HG03565 (cell line): ENCODE results near the gene EVC.
A peak's percentile ranks its signal among the peaks of the same experiment; 100 is the strongest.
"Not testable (repeated sequence)": the region's sequence is repeated elsewhere in the genome, so short reads cannot be mapped to it uniquely, and the experiment has no call there.

Experiments
- ATAC-seq: cut with Tn5 transposase; IDR thresholded peaks from one replicate; pipeline ENCODE4 v1.9.1; 2021; ENCODE audit warnings: mild to moderate bottlenecking, moderate library complexity; ENCODE audit not compliant: unreplicated experiment

Gene EVC

DNA sequence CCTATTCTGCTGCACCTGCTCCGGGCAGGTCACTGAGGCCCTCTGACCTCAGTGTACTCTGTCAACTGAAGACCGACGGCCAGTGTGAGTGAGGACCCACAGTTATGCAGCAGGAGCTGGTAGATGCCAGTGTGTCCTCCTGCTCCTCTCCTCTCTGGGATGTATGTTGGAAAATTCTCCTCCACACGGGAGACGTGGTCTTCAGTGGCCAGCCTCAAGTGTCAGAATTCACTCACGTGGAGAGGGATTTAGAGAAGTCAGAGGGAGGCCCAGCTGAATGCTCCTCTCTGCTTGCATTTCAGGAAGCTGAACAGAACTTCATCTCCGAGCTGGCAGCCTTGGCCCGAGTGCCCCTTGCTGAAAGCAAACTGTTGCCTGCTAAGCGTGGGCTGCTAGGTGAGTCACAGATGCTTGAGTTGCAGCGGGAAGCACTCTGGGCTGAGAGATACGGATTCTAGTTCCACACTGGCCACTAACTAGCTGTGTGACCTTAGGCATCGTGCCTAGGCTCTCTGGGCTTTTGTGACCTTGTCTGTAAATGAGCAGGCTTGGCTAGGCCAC, 98.3 kb downstream of the EVC start:
- no peak for ATAC-seq

DNA sequence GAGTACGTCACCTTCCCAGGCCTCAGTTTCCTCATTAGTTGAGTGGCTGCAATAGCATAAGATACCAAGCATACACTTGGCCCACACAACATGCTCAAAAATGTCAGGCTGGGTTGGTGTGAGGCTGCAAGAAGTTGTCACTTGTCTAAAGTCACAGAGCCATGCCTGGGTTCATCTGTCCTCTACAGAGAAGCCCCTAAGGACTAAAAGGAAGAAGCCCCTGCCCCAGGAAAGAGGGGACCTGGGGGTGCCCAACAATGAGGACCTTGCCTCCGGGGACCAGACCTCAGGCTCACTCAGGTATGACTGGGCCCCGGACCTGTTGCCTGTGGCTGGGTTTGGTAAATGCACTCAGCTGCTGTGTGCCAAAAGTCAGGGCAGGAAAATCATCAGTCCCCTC, 99.2 kb downstream of the EVC start:
- no peak for ATAC-seq

DNA sequence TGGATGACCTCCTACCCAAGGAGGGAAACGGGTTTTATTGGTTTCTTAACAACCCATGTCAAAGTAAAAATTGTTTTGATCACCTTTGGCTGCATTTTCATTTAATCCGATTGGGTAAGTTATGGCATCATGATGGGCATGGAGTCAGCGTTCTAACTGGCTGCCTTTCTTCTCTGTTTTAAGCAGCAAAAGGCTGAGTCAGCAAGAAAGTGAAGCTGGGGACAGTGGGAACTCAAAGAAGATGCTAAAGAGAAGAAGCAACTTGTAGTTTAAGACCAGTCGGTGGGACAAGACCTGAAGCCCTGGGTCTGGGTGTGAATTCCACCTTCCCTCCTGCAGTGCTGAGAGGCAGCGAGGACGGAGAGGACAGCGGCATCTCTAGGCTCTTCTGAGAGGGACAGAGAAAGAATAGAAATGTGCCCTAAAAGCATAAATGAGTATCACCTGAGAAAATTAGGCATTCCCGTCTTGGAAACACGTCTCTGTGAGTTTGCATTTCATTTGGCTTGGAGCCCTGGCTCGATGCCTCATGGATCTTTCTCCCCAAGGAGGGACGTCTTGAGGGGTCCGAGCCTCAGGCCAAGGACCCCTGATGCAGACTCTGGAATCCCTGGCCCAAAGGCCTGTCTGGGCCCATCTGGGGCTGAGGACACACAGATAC, 99.9 kb downstream of the EVC start:
- no peak for ATAC-seq

DNA sequence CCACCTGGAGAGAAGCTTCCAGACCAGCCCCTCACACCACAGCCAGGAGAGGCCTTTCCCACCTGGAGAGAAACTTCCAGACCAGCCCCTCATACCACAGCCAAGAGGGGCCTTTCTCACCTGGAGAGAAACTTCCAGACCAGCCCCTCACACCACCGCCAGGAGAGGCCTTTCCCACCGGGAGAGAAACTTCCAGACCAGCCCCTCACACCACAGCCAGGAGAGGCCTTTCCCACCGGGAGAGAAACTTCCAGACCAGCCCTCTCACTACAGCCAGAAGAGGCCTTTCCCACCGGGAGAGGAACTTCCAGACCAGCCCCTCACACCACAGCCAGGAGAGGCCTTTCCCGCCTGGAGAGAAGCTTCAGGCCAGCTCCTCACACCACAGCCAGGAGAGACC, 101.1 kb downstream of the EVC start:
- ATAC-seq, result not testable (repeated sequence)

DNA sequence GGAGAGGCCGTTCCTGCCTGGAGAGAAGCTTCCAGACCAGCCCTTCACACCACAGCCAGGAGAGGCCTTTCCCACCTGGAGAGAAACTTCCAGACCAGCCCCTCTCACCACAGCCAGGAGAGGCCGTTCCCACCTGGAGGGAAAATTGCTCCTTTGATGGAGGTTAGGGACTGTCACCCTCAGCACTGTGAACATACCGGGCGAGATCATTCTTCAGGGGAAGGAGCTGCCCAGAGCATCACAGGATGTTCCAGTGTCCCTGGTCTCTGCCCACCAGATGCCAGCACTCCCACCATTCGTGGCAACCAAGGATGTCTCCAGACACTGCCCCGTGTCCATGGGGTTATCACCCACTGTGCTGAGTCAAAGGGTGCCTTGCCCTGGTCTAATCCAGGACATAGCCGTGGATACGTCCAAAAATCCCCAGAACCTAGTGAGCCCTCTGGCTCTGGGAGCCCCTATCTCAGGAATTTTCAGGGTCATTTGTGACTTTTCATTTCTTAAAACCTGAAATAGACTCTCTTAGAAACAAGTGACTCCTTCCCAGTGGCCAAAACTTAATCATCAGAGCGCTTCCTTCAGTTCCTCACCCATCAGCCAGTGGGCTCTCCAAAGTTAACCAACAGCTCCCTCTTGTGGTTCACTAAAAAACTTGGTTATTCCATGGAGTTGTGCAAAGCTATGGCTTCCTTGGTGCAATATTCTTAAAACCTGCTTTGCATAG, 101.7 kb downstream of the EVC start:
- peak; percentile 70 for ATAC-seq

DNA sequence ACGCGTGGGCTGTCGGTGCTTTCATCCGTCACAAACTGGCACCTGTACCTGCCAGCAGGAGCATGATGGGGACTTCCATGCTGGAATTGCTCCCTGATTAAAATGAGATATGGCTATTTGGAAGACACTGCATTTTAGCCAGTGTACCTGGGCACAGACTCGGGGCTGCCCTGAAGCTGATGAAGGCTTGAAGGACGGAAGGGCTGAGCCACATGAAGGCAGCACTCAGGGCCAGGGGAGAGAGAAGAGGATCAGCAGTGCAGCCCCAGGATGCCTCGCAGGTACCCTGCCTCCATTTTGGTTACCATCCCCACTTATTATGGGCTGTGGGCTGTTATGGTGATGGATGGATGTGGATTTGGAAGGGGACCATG, 102.9 kb downstream of the EVC start:
- no peak for ATAC-seq

DNA sequence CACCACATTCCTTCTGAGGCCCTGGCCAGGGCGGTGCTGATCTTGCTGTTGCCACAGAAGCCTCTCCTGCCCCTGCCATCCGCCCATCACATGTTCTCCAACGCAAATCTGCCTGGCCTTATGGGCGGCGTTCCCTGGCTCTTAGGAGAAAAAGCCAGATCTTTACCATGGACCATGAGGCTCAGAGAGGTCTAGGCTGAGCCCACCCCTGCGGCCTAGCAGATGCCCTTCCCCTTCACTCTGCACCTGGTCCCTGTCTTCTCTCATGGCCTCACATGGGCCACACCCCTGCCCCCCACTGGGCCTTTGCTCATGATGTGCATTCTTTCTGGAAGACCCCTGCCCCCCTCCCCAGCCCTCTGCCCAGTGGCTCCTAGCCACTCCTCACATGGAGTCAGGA, 103.4 kb downstream of the EVC start:
- ATAC-seq, result no peak

DNA sequence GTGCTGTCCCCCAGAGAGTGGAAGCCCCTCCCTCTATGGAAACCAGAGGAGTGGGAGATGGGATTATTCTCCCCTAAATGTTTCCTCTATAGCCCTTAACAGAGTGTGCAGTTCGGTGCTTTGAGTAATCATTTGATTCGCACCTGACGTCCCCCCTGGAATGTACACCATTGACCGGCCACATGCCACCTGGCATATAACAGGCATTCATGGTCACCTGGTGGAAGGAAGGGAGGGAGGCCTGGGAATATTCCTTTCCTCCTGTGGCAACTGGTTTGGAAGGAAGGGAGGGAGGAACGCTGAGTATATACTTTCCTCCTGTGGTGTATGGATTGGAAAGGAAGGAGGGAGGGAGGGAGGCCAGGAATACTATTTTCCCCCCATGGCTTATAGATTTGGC, 104.6 kb downstream of the EVC start:
- no peak for ATAC-seq

DNA sequence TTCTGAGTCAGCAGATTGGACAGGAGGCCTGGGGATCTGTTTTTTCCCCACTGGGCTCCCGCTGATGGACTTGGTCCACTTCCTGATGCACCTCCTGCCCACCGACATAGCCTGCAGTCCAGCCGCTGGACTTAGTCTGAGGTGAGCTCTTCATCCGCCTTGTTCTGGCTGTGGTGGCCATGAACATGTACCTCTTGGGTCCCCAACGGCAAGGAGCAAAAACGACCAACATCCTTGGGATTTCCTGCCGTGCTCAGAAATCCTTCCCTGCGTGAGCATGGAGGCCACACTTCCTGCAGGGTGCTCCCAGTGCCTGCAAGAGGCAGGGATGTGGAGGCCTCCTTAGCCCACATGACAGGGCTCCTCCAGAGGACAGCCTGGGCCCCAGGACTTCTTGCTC, 105.1 kb downstream of the EVC start:
- ATAC-seq, result no peak

DNA sequence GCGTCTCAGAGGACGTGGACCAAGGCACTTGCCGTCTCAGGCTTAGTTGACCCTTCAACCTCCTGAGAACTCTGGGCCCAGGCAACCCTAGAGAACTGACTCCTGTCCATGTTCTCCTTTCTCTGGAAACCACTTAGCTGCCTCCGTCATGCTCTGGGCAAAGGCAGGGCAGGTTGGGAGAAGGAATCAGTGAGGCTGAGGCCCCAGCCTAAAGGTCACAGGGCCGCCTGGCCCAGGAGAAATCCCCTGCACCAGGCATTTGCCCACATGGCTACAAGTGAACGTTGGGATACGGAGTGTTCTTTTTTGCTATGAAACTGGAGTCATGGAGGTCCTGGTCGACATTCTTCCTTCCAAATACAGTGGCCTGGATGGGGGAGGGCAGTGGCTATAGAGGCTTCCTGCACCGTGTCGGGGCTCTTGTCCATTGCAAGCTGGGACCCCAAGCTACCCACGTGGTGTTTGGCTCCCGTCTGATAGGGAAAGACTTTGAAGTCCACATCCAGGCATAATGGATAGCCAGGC, 105.9 kb downstream of the EVC start:
- no peak for ATAC-seq

DNA sequence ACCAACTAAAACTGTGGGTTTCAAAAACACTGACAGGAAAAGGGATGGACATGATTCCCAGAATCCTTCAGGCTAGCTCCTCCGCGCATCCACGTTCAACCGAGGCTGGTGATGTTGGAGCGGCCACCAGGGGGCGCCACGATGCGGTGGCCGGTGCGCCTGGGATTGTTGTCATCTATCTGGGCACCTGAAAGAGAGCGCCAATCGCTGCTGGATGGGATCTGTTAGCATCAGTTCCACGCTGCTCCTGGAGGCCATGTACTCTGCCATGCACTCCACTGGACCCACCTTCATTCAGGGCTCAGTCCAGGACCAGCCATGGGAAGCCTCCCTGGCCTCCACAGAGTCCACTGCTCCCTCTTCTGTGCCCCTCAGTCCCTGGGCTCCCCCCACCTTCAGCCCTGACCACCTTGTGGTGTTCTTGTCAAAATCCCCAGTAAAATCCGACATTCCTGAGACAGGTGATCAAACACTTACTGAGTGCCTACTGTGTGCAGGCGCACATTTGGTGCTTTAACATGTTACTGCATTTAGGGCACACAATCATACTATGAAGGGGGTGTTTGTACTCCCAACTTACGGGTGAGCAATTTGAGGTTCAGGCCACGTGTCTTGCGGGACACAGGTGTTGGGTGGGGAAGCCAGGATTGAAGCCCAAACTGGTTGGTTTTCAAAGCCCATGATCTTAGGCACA, 110.8 kb downstream of the EVC start:
- no peak for ATAC-seq

DNA sequence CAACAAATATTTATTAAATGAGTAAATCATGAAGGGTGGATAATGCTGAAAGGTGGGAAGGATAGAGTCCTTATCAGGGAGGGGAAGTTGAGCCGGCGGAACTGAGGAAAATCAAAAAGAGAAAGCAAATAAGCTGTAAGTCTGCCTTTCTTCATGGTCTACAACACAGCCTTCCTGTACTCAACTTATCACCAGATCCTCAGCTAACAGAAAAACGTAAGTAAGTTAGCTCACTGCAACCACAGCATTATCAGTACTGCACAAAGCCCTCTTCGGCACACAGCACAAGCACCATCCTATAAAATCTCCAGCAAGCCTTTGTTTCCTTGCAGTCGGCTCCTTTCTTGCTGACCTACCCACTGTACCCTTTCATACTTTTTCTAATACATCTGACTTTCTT, 111.6 kb downstream of the EVC start:
- no peak for ATAC-seq

DNA sequence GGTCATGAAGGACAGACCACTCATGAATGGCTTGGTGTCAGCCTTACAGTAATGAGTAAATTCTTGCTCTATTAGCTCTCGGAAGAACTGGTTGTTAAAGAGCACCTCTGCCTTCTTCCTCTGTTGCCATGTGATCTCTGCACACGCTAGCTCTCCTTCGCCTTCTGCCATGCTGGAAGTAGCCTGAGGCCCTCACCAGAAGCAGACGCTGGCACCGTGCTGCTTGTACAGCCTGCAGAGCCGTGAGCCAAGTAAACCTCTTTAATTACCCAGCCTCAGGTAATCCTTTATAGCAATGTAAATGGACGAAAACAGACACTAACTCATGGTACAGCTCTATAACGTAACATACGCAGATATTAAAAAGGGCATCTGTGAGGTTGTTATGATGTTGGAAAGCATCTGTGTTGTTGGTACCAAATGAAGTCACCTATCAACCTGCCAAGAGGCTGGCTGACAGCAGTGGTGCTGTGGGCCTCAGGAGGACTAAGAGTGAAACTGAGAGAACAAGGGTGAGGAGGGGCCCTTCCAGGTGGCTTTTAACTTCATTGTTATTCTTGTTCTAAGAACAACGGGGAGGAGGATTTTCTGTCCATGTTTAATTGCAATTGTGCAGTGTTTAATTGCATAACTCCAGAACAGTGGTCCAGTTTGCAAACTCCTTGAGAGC, 112.7 kb downstream of the EVC start:
- ATAC-seq, result peak; percentile 35

DNA sequence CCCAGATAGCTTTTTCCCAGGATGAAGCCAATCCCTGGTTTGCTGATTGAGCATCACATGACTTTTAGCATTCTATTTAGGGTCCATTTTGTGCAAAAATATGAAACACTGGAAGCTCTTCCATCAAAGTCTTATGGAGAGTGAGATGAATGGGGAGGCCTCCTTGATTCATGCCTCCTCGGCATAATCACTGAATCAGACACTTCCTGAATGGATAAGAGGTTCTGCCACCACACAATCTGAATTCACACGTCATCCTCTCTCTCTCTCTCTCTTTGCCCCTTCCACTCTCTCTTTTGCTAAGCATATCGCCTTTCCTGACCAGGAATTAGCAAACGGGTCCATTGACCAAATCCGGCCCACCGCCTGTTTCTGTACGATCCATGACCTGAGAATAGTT, 113.2 kb downstream of the EVC start:
- ATAC-seq, result no peak

DNA sequence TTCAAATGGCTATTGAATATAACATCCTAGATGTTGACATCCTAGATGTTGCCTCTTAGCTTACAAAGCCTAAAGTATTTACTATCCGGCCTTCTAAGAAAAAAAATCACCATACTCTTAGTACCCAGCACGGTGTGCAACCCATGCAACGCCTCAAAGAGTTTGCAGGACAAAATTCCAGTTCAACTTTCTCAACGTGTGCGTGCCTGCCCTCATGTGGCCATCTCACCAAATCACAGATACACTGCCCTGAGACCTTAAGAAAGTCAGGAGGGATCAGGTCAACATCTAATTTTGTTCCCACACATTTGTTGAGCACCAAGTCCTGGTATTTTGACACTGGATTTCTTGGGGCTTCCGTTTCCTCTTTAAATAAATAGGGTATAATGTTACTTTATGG, 113.6 kb downstream of the EVC start:
- ATAC-seq, result no peak

DNA sequence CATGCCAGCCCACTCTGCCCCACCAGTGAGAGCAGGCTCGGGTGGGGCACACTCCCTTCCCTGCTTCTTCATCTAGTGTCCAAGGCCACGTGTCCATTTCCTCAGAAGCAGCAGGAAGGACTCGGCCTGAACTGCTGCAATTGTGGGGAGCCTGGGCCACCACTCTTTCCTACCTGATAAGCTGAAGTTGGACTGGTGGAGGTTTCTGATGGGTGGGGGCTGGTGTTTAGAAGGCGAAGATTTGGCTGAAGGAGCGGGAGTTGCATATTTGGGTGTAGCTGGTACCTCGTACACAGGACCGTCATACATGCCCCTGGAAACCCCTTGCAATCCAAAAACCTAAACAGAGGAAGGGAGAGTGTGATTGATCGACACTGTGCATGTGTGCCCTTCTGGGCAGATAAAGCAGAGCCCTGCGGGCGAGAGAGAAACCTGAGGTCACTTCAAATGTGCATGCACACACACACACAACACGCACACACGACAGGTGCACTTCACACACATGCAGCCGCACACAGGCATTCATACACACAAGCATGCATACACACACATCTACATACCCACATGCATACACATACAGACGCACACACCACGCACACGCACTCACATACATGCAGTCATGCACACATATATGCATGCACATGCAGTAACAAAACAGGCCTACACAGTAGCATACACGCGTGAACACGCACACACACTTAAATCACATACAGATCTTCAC, 114.5 kb downstream of the EVC start:
- ATAC-seq, result no peak

DNA sequence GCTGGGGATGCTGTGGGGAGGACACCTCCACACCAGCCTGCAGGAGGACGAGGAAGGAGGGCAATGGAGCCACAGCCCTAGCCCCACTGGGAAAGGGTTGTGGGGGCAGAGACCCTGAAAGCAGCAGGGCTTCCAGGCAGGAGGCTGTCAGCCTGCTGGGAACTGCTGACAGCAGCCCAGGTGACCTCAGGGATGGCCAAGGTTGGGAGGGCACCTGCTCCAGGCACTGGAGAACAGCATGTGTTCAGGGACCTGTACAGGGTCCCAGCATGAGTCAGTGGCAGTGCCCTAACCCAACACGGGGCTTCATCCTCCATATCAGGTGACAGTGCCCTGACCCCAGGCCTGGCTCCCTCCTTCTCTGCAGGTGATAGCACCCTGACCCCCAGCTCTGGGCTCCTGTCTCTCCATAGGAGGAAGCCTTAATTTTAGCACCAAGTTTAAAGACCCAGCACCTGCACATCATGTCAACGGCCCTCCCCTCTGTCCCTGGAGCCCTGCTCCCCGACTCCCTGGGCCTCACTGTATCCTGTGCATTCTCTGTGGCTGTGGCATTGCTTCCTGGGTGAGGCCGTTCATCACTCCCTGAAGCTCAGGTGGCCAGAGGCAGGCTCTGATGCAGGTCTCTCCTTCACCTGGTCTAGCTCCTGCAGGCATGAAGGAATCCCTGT, 115.6 kb downstream of the EVC start:
- no peak for ATAC-seq

DNA sequence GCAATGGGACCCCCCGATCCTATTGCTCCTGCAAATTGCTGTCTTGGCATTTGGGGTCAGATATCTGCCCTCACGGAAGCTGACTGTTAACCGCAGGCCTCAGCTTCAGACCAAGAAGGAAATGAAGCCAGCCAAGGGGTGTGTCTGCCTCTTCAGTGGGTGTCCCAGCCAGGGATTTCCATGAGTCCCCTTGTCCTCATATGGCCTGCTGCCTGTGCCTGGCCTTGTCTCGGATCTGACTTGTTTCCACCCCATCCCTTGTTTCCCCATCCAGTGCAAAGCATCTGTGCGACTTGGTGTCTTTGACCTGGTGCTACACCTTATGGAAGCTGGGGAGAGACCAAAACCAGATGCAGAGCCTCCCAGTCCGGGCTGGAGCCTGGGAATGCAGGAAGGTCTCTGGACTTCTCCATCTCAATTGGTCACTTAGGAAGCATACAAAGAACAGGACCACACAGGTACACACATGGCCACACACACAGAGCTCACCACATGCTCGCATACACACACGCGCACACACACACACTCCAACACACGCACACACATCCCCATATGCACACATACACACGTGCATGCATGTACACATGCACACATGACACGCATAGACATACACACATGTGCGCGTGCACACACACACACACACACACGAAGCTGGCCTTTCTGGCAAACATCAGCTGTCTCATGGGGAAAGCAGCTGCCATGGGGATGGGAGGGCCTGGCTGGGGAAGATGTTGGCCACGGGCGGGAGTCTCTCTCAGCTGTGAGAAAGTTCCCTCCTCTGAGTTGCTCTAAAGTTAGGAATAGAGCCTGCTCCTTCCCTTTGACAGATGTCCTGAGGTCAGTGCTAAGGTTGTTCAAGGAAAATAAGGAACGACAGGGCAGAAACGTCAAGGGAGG, 116.4 kb downstream of the EVC start:
- no peak for ATAC-seq

DNA sequence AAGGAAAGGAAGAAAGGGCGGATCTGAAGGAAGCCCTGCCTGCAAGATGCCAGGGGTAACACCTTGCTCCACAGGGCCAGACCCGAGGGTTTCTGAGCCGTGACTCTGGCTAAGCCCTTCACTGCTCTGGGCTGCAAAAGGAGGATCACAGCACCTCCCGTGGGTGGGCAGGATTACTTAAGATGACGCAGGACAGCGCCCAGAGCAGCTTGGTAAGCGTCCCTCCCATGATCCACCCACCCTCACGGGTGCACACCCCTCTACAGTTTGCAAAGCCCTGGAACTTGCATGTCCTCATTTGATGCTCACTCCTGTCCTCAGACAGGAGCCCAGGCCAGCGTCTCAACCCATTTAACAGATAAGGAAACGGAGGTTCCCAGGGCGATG, 117.0 kb downstream of the EVC start:
- no peak for ATAC-seq
